HG02938 (cell line): ENCODE data around the gene SYNM.

Experiments
- ATAC-seq: cut with Tn5 transposase; IDR thresholded peaks from one replicate; pipeline ENCODE4 v1.9.1; 2021; ENCODE audit warnings: mild to moderate bottlenecking, moderate library complexity; ENCODE audit not compliant: unreplicated experiment

The SYNM gene

GRCh38 chr15:99135194-99135593, 30.3 kb downstream of the SYNM start:
- ATAC-seq = peak; percentile 88

- ATAC-seq = no peak
Measured at GRCh38 chr15:99137111-99137546, 32.2 kb downstream of the SYNM start.

GRCh38 chr15:99137877-99138276, 33.0 kb downstream of the SYNM start:
- ATAC-seq = no peak

- ATAC-seq = no peak
Measured at GRCh38 chr15:99138491-99138982, 33.7 kb downstream of the SYNM start.

GRCh38 chr15:99139276-99139675, 34.4 kb downstream of the SYNM start:
- ATAC-seq = no peak

GRCh38 chr15:99140590-99140989, 35.7 kb downstream of the SYNM start:
- no peak for ATAC-seq

GRCh38 chr15:99141943-99142342, 37.1 kb downstream of the SYNM start:
- no peak for ATAC-seq

GRCh38 chr15:99142562-99142961, 37.7 kb downstream of the SYNM start:
- ATAC-seq = no peak

- no peak for ATAC-seq
Measured at GRCh38 chr15:99143242-99143641, 38.4 kb downstream of the SYNM start.

- no peak for ATAC-seq
Measured at GRCh38 chr15:99143655-99144610, 39.1 kb downstream of the SYNM start.

GRCh38 chr15:99145005-99145404, 40.1 kb downstream of the SYNM start:
- ATAC-seq = no peak

- ATAC-seq = no peak
Measured at GRCh38 chr15:99145778-99146177, 40.9 kb downstream of the SYNM start.

GRCh38 chr15:99146661-99147060, 41.8 kb downstream of the SYNM start:
- ATAC-seq = no peak

GRCh38 chr15:99148851-99149276, 44.0 kb downstream of the SYNM start:
- ATAC-seq = no peak

GRCh38 chr15:99149366-99149765, 44.5 kb downstream of the SYNM start:
- ATAC-seq = no peak

GRCh38 chr15:99151156-99151555, 46.3 kb downstream of the SYNM start:
- ATAC-seq = no peak

- no peak for ATAC-seq
Measured at GRCh38 chr15:99153026-99153535, 48.2 kb downstream of the SYNM start.

- ATAC-seq = no peak
Measured at GRCh38 chr15:99154271-99154670, 49.4 kb downstream of the SYNM start.

- no peak for ATAC-seq
Measured at GRCh38 chr15:99155961-99156443, 51.1 kb downstream of the SYNM start.

GRCh38 chr15:99157456-99157855, 52.6 kb downstream of the SYNM start:
- no peak for ATAC-seq

- ATAC-seq = no peak
Measured at GRCh38 chr15:99158626-99159412, 53.9 kb downstream of the SYNM start.
